ENCODE results near the gene DPP3. TPM values are rescaled to one million over a fixed set of nuclear protein-coding genes. Genes with fewer than 3 reads are reported as not detected.
"Not testable (repeated sequence)": the region's sequence is repeated elsewhere in the genome, so short reads cannot be mapped to it uniquely, and the experiment has no call there.

Gene DPP3
- total RNA-seq, 2 experiments from 2014 or later: 47.2 to 53.4 TPM

DNA sequence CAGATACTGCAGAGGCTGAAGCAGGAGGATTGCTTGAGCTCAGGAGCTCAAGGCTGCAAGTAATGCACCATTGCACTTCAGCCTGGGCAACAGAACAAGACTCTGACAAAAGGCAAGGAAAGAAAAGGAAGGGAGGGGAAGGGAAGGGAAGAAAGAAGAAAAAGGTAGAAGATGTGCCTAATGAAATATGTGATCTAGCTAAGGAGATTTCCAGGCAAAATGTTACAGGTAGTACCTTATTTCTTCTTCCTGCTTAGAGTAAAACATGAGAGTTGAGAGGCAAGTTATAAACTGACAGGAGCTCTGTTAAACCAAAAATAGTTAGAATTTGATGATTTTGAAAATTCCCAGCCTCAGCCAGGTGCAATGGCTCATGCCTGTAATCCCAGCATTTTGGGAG lies 18.2 kb upstream of the DPP3 start:
- no peak overlapping the region for H3K4me3 ChIP-seq (ENCODE audit: low read depth, low read length, poor library complexity, severe bottlenecking)
- H3K4me1 ChIP-seq (ENCODE audit: insufficient read depth, low read length, poor library complexity, severe bottlenecking): peaks cover 58% of the 10 kb centered on the region
- TF ChIP-seq EZH2phosphoT487 (IDR thresholded peaks at IDR 0.05; ENCODE audit: borderline replicate concordance, low read depth, low read length): no peak
- no peak for TF ChIP-seq CTCF (conservative IDR thresholded peaks at IDR 0.05; ENCODE audit: low read length)
- DNase-seq (ENCODE audit: low spot score): no peak
- intact Hi-C loops (cut with micrococcal nuclease; ENCODE audit: unreplicated experiment): no loop called here
- CTCF ChIA-PET (ENCODE audit: unreplicated experiment): no interaction called here
- peaks cover 9% of the 10 kb centered on the region; the same call in 1 of the 2 replicates for H3K36me3 ChIP-seq (ENCODE audit: insufficient read depth, low read length)
- BruUV-seq (replicated peaks): no TSS peak
- no peaks in the 10 kb centered on the region for H4K20me1 ChIP-seq (ENCODE audit: insufficient read depth, low read length)
- H3K27ac ChIP-seq (ENCODE audit: low read depth, low read length, poor library complexity, severe bottlenecking): no peak overlapping the region
- no peak overlapping the region for H3K4me2 ChIP-seq (ENCODE audit: low read length)
- H3K9me3 ChIP-seq (ENCODE audit: low read length): peaks cover 18% of the 10 kb centered on the region
- H3K79me2 ChIP-seq (ENCODE audit: insufficient read depth, low read depth, low read length): no peaks in the 10 kb centered on the region
- no peak overlapping the region for H2AFZ ChIP-seq (ENCODE audit: low read length)
- POLR2A ChIA-PET: no interaction called here
- no peaks in the 10 kb centered on the region for H3K9me2 ChIP-seq (ENCODE audit: insufficient read depth, low read length)

DNA sequence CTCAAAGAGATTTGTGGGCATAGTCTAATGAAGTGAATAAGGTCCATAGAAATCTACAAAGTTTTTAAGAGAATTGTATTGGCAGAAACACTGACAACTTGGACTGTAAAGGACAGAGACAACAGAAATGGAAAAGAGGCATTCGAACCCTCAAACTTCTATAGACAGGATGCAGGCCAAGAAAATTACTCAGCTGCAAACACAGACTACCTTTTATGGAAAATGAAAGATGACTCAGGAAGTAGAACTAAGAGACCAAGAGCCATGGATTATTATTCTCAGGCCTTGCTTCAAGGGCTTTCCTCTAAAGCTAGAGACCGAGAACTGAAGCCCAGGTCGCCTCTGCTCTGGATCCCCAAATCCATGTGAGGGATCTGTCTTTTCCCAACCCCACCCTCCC lies 17.3 kb upstream of the DPP3 start:
- no peaks in the 10 kb centered on the region for H4K20me1 ChIP-seq (ENCODE audit: insufficient read depth, low read length)
- H3K9me2 ChIP-seq (ENCODE audit: insufficient read depth, low read length): no peaks in the 10 kb centered on the region
- H3K36me3 ChIP-seq (ENCODE audit: insufficient read depth, low read length): peaks cover 9% of the 10 kb centered on the region; the same call in 1 of the 2 replicates
- TF ChIP-seq CTCF (conservative IDR thresholded peaks at IDR 0.05; ENCODE audit: low read length) (no peak), EZH2phosphoT487 (IDR thresholded peaks at IDR 0.05; ENCODE audit: borderline replicate concordance, low read depth, low read length) (no peak)
- ChIA-PET POLR2A (no interaction called here), CTCF (ENCODE audit: unreplicated experiment) (no interaction called here)
- no peaks in the 10 kb centered on the region for H3K79me2 ChIP-seq (ENCODE audit: insufficient read depth, low read depth, low read length)
- H3K27ac ChIP-seq (ENCODE audit: low read depth, low read length, poor library complexity, severe bottlenecking): no peak overlapping the region
- no peak overlapping the region for H2AFZ ChIP-seq (ENCODE audit: low read length)
- BruUV-seq (replicated peaks): no TSS peak
- intact Hi-C loops (cut with micrococcal nuclease; ENCODE audit: unreplicated experiment): no loop called here
- peaks cover 18% of the 10 kb centered on the region for H3K9me3 ChIP-seq (ENCODE audit: low read length)
- H3K4me2 ChIP-seq (ENCODE audit: low read length): no peak overlapping the region
- H3K4me1 ChIP-seq (ENCODE audit: insufficient read depth, low read length, poor library complexity, severe bottlenecking): peaks cover 55% of the 10 kb centered on the region
- no peak for DNase-seq (ENCODE audit: low spot score)
- no peak overlapping the region for H3K4me3 ChIP-seq (ENCODE audit: low read depth, low read length, poor library complexity, severe bottlenecking)

GRCh38 chr11:66464116-66464515 lies 16.1 kb upstream of the DPP3 start:
- H3K79me2 ChIP-seq (ENCODE audit: insufficient read depth, low read depth, low read length); H3K9me2 ChIP-seq (ENCODE audit: insufficient read depth, low read length); intact Hi-C loops (cut with micrococcal nuclease; ENCODE audit: unreplicated experiment); H3K4me2 ChIP-seq (ENCODE audit: low read length); H3K4me3 ChIP-seq (ENCODE audit: low read depth, low read length, poor library complexity, severe bottlenecking); H4K20me1 ChIP-seq (ENCODE audit: insufficient read depth, low read length); POLR2A ChIA-PET; H3K27ac ChIP-seq (ENCODE audit: low read depth, low read length, poor library complexity, severe bottlenecking); CTCF ChIA-PET (ENCODE audit: unreplicated experiment); BruUV-seq (replicated peaks); DNase-seq (ENCODE audit: low spot score); H2AFZ ChIP-seq (ENCODE audit: low read length); H3K36me3 ChIP-seq (ENCODE audit: insufficient read depth, low read length): not testable (repeated sequence)
- Histone ChIP-seq H3K9me3 (ENCODE audit: low read length) (peaks cover 18% of the 10 kb centered on the region), H3K4me1 (ENCODE audit: insufficient read depth, low read length, poor library complexity, severe bottlenecking) (peaks cover 43% of the 10 kb centered on the region)
